ENCODE results near the gene KLK14.

The KLK14 gene

DNA sequence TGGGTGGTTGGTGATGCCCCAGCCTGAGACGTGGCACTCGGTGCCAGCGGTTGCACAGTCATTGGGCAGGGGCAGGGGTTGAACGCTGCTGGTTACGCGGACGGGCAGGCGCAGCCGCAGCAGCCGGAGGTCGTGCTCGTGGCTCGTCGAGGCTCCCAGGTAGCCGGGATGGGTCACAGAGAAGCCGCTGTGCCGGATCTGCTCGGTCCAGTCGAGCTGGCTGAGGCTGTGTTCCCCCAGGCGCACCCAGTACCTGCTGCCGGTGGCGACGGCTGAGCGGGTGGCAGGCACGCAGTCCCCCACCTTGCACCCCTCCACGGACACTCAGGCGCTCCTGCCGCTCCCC is 50.8 kb downstream of the KLK14 start:
- DNase-seq = no peak

- DNase-seq = peak; percentile 18
Measured at GRCh38 chr19:51031220-51031879, 51.3 kb downstream of the KLK14 start.

DNA sequence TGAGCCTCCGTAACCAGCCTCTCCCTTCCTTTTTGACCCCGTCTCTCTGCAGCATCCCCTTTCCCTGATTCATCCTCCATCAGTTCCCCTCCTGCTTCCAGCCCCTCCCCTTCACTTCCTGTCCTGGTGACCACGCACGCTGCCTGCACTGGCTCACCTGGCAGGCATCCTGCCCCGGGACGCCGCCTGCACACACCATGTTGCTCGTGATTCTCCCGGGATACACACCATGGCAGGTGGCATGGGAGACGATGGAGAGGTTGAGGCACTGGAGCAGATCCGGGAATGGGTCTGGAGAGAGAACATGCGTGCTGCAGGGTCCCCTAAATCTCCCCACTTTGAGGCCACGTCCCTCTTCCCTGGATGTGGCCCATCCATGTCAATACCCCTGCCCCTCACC is 52.1 kb downstream of the KLK14 start:
- no peak for DNase-seq

GRCh38 chr19:51029718-51030117 is 53.0 kb downstream of the KLK14 start:
- no peak for DNase-seq
